Measurements from ENCODE around the gene GLYATL3. TPM values are rescaled to one million over a fixed set of nuclear protein-coding genes. Genes with fewer than 3 reads are reported as not detected.

GLYATL3 gene
- not detected for total RNA-seq

DNA sequence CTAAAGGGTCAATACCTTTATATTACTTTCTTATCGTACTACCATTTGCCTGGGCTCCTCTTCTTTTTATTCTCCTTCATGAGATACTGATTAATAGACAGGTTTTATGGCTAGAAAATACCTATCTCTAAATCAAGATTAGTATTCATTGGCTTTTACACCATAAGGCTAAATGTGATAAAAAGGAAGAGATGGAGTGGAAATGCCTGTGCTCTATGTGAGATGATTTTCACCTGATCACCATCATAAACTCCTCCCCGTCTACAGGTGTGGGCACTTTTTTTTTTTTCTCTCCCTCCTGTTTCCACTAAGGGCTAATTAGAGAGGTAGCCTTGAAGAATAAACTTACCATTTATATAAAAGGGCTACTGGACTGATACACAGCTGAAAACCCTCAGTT, at the start of gene GLYATL3:
GLYATL3 (plus strand) TSS at position 301 of the 400 bp plus-strand sequence. CDS start 12,068 bp downstream, outside the sequence.
- no peak for TF ChIP-seq POLR2A (IDR thresholded peaks at IDR 0.05)
- TF ChIP-seq, protein P1, sequence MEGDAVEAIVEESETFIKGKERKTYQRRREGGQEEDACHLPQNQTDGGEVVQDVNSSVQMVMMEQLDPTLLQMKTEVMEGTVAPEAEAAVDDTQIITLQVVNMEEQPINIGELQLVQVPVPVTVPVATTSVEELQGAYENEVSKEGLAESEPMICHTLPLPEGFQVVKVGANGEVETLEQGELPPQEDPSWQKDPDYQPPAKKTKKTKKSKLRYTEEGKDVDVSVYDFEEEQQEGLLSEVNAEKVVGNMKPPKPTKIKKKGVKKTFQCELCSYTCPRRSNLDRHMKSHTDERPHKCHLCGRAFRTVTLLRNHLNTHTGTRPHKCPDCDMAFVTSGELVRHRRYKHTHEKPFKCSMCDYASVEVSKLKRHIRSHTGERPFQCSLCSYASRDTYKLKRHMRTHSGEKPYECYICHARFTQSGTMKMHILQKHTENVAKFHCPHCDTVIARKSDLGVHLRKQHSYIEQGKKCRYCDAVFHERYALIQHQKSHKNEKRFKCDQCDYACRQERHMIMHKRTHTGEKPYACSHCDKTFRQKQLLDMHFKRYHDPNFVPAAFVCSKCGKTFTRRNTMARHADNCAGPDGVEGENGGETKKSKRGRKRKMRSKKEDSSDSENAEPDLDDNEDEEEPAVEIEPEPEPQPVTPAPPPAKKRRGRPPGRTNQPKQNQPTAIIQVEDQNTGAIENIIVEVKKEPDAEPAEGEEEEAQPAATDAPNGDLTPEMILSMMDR (IDR thresholded peaks at IDR 0.05) = no peak
- intact Hi-C loops (cut with DNase I; ENCODE audit: low total_unique reads) = no loop called here
- no peaks in the 10 kb centered on the region for H3K4me1 ChIP-seq
- no peaks in the 10 kb centered on the region for H3K27me3 ChIP-seq
- no peaks in the 10 kb centered on the region for H3K9me3 ChIP-seq
- no peaks in the 10 kb centered on the region for H3K36me3 ChIP-seq
- DNase-seq = no peak
- H3K27ac ChIP-seq = no peak within 1 kb of the TSS
- H3K4me3 ChIP-seq = no peak within 1 kb of the TSS

DNA sequence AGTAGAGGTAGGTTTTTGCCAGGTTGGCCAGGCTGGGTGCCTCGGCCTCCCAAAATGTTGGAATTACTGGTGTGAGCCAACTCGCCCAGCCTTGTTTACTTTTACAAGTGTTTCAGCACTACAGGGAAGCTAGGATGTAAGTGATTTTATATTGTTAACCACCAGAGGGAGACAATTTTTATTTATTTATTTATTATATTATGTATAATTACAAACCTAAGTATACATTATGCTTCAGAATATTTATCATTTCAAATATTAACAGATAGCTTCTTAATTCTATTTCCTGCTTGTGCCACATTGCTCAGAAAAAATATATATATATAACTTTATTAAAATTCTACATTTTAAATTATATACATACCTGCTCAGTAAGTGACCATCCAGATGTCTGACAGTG, 46.5 kb upstream of the GLYATL3 start:
- H3K36me3 ChIP-seq = no peaks in the 10 kb centered on the region
- H3K27me3 ChIP-seq = no peaks in the 10 kb centered on the region

DNA sequence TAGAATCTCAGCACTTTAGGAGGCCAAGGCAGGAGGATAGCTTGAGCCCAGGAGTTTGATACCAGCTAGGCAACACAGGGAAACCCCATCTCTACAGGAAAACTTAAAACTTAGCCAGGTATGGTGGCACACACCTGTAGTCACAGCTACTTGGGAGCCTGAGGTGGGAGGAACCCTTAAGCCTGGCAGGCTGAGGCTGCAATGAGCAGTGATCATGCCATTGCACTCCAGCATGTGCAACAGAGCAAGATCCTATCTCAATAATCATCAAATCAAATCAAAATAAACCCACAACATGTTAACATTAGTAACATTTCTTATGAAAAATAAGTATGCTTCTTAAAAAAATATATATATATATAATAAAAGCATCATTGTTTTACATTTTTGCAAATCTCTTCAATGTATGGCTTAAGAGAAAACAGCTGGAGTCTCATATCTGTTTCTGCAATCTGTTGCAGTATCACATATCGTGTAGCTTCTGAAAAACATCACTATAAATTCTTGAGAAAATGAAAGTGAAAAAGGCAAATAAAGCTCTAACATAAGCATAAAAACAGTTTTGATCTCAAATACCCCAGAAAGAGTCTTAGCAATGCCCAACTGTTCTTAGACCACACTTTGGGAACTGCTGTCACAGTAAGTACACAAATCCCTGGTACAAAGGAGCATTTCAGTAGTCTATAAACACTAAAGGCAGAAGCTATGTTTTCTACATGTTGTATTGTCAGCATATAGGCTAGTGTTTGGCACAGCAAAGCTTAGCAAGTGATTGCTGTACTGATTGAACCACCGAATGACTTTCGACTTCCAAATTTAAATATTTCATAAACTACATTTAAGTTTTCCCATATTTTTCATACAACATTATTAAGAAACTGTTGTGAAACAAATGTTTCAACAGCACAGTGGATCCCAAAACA, 44.7 kb upstream of the GLYATL3 start:
- no peaks in the 10 kb centered on the region for H3K4me1 ChIP-seq
- H3K9me3 ChIP-seq = no peaks in the 10 kb centered on the region
- H3K36me3 ChIP-seq = no peaks in the 10 kb centered on the region
- DNase-seq = no peak
- TF ChIP-seq POLR2A (IDR thresholded peaks at IDR 0.05) = no peak
- TF ChIP-seq, protein P1 (IDR thresholded peaks at IDR 0.05) = no peak
- intact Hi-C loops (cut with DNase I; ENCODE audit: low total_unique reads) = no loop called here
- H3K4me3 ChIP-seq = no peak overlapping the region
- H3K27ac ChIP-seq = no peak overlapping the region
- H3K27me3 ChIP-seq = no peaks in the 10 kb centered on the region

More for the DNA sequence above, 46.5 kb upstream of the GLYATL3 start:
- no peak for TF ChIP-seq POLR2A (IDR thresholded peaks at IDR 0.05)
- TF ChIP-seq, protein P1 (IDR thresholded peaks at IDR 0.05) = no peak
- no peak for DNase-seq
- Histone ChIP-seq H3K4me3 (no peak overlapping the region), H3K9me3 (no peaks in the 10 kb centered on the region), H3K27ac (no peak overlapping the region), H3K4me1 (no peaks in the 10 kb centered on the region)
- intact Hi-C loops (cut with DNase I; ENCODE audit: low total_unique reads) = no loop called here

DNA sequence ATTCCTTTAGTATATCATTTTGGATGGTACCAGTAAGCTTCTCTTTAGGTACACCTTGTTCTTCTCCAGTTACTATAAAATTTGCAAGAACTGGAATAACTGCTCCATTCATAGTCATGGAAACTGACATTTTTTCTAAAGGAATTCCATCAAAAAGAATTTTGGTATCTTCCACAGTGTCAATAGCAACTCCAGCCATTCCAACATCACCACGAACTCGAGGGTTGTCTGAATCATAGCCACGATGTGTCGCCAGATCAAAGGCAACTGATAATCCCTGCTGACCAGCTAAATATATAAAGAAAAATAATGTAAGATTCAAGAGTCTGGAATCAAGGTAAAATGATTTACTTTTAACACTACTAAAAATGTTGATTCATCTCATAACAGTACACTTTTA, 42.0 kb upstream of the GLYATL3 start:
- no peak for DNase-seq
- Histone ChIP-seq H3K9me3 (no peaks in the 10 kb centered on the region), H3K27me3 (no peaks in the 10 kb centered on the region), H3K36me3 (no peaks in the 10 kb centered on the region), H3K4me3 (no peak overlapping the region), H3K4me1 (peaks cover 0 to 8% of the 10 kb centered on the region in 2 donors), H3K27ac (no peak overlapping the region)
- TF ChIP-seq POLR2A (IDR thresholded peaks at IDR 0.05) = no peak
- TF ChIP-seq, protein P1 (IDR thresholded peaks at IDR 0.05) = no peak
- intact Hi-C loops (cut with DNase I; ENCODE audit: low total_unique reads) = no loop called here

DNA sequence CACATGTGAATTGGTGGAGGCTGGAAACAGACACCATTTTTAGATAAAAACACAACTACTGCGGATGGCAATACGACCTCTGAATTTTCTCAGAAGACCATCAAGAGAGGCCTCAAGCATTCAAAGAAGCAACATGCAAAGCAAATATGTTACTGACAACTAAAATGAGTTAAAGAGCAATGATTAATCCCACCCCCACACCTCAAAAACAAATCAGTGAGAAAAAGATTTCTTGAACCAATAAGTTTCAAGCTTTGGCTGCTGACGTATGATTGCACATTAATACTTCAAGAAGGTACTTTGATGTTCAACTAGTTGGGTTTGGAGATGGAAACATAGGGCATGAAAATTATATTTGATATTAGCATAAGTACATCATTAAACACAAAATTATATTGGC, 37.7 kb upstream of the GLYATL3 start:
- intact Hi-C loops (cut with DNase I; ENCODE audit: low total_unique reads) = no loop called here
- Histone ChIP-seq H3K27ac (peak overlapping the region; percentile 82 to 88), H3K4me1 (peaks cover 0 to 8% of the 10 kb centered on the region in 2 donors), H3K36me3 (no peaks in the 10 kb centered on the region), H3K27me3 (no peaks in the 10 kb centered on the region), H3K9me3 (no peaks in the 10 kb centered on the region), H3K4me3 (peak overlapping the region; percentile 62 to 85)
- TF ChIP-seq POLR2A (IDR thresholded peaks at IDR 0.05) = no peak
- TF ChIP-seq, protein P1 (IDR thresholded peaks at IDR 0.05) = no peak
- no peak for DNase-seq

Data from uterus (tissue), 4 donors.